Measurements from ENCODE around the gene CACNA1C.

GRCh38 chr12:2137711-2138110, 84.9 kb downstream of the CACNA1C start:
- TF ChIP-seq CTCF (conservative IDR thresholded peaks at IDR 0.05 in 1 of 2, IDR thresholded peaks at IDR 0.05 in 1 of 2; ENCODE audit: low read depth in 1 of 2, low read length in 2 of 2), result no peak
- TF ChIP-seq EZH2 (IDR thresholded peaks at IDR 0.05; ENCODE audit: low read length, missing control alignments), result no peak
